Central memory CD4-positive, alpha-beta T cell (primary cell): ENCODE results near the gene SH2D7.
"Not testable (repeated sequence)": the region's sequence is repeated elsewhere in the genome, so short reads cannot be mapped to it uniquely, and the experiment has no call there.

Experiments
- DNase-seq: peaks from one replicate; pipeline ENCODE4 v3.0.0; 2022

Gene SH2D7

GRCh38 chr15:78146425-78147154 lies 54.2 kb downstream of the SH2D7 start:
- no peak for DNase-seq

- no peak for DNase-seq
These were observed 55.2 kb downstream of the SH2D7 start for GRCh38 chr15:78147566-78147965.

- DNase-seq, result no peak
These were observed 56.2 kb downstream of the SH2D7 start for GRCh38 chr15:78148392-78149067.

GRCh38 chr15:78149068-78149804 lies 56.9 kb downstream of the SH2D7 start, which contains the start of gene IDH3A:
IDH3A (plus strand) TSS chr15:78149362; CDS start chr15:78149404, 42 bp downstream.
- DNase-seq, result peak; percentile 98

- DNase-seq, result no peak
These were observed 57.7 kb downstream of the SH2D7 start for GRCh38 chr15:78149805-78150751.

GRCh38 chr15:78151075-78151474 lies 58.7 kb downstream of the SH2D7 start:
- not testable (repeated sequence) for DNase-seq
